NB4 (cell line): ENCODE data around the gene NTM.

Source experiments
- CTCF ChIP-seq: IDR thresholded peaks from one replicate; pipeline ENCODE4 v1.5.1; 2012; ENCODE audit warnings: low read depth, low read length
- MYC ChIP-seq: IDR thresholded peaks from 2 replicates; pipeline ENCODE4 v1.6.1; 2011; ENCODE audit warnings: low read depth, low read length
- POLR2A ChIP-seq: IDR thresholded peaks from 2 replicates; pipeline ENCODE4 v1.6.1; 2011; ENCODE audit warnings: mild to moderate bottlenecking; ENCODE audit not compliant: insufficient read length; ENCODE audit errors: extremely low read depth
- TF ChIP-seq, protein P1 (sequence below): IDR thresholded peaks from 2 replicates; pipeline ENCODE4 v1.6.1; 2011; ENCODE audit warnings: low read depth, low read length

- TF ChIP-seq CTCF (no peak), POLR2A (no peak), MYC (no peak)
- TF ChIP-seq, protein P1, sequence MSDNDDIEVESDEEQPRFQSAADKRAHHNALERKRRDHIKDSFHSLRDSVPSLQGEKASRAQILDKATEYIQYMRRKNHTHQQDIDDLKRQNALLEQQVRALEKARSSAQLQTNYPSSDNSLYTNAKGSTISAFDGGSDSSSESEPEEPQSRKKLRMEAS, result no peak
Measured at GRCh38 chr11:132249256-132249655, 878.8 kb downstream of the NTM start.
